Measurements from ENCODE around the gene CPNE5.

DNA sequence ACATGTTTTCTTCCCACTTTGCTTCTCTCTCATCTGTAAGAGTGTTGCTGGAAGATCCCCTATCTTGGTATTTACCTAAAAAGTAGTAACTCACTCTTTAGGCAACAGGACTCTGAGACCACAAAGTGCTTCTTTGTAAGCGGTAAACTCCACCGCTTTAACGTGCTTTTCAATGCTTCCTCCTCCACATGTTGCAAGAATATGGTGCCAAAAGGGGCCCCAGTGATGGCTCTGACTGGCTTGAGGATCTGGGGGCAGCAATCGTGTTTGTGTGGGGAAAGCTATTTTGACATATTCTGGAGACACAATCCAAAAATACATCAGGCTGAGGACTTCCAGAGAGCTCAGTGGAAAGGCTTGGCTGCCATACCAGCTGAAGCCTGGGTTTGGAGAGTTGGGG is 12.4 kb upstream of the CPNE5 start:
- TF ChIP-seq, protein P1, sequence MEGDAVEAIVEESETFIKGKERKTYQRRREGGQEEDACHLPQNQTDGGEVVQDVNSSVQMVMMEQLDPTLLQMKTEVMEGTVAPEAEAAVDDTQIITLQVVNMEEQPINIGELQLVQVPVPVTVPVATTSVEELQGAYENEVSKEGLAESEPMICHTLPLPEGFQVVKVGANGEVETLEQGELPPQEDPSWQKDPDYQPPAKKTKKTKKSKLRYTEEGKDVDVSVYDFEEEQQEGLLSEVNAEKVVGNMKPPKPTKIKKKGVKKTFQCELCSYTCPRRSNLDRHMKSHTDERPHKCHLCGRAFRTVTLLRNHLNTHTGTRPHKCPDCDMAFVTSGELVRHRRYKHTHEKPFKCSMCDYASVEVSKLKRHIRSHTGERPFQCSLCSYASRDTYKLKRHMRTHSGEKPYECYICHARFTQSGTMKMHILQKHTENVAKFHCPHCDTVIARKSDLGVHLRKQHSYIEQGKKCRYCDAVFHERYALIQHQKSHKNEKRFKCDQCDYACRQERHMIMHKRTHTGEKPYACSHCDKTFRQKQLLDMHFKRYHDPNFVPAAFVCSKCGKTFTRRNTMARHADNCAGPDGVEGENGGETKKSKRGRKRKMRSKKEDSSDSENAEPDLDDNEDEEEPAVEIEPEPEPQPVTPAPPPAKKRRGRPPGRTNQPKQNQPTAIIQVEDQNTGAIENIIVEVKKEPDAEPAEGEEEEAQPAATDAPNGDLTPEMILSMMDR (conservative IDR thresholded peaks at IDR 0.05 in 1 of 2, IDR thresholded peaks at IDR 0.05 in 1 of 2; ENCODE audit: low read depth in 1 of 2, low read length in 2 of 2), result no peak
- no peak for TF ChIP-seq EZH2 (IDR thresholded peaks at IDR 0.05; ENCODE audit: low read length, missing control alignments)
